NOMO-1 (cell line): ENCODE results near the gene LTB.

Source experiments
- DNase-seq, 2 experiments: peaks; one replicate each; lab custom pipeline; 2025; ENCODE audit not compliant: unreplicated experiment in 2 of 2; lab: John Stamatoyannopoulos, UW

Gene LTB

GRCh38 chr6:31531771-31532643 is 50.2 kb downstream of the LTB start:
- no peak for DNase-seq

GRCh38 chr6:31531162-31531561 is 51.1 kb downstream of the LTB start:
- no peak for DNase-seq

- no peak for DNase-seq
Observed at GRCh38 chr6:31530659-31531058, 51.6 kb downstream of the LTB start.
